Sigmoid colon (tissue), 7 donors: ENCODE data around the gene CCT4. TPM values are rescaled to one million over a fixed set of nuclear protein-coding genes. Genes with fewer than 3 reads are reported as not detected.

Experiments used
- DNase-seq: peaks from one replicate; pipeline ENCODE4 v3.0.0-alpha.2; 2019
- H3K27ac ChIP-seq, 4 donors: fragments of 200-600 bp; sonication (generic); one replicate each; pipeline ENCODE4 v1.5.1; 2016 to 2019; ENCODE audit warnings: mild to moderate bottlenecking in 1 of 4
- H3K27me3 ChIP-seq, 3 donors: fragments of 200-600 bp; sonication (generic); one replicate each; pipeline ENCODE4 v1.5.1; 2019; ENCODE audit warnings: mild to moderate bottlenecking in 1 of 3
- H3K36me3 ChIP-seq, 4 donors: fragments of 200-600 bp; sonication (generic); one replicate each; pipeline ENCODE4 v1.5.1; 2016 to 2019
- H3K4me1 ChIP-seq, 4 donors: fragments of 200-600 bp; sonication (generic); one replicate each; pipeline ENCODE4 v1.5.1; 2017 to 2019
- H3K4me3 ChIP-seq, 4 donors: fragments of 200-600 bp; sonication (generic); one replicate each; pipeline ENCODE4 v1.5.1; 2017 to 2019; ENCODE audit warnings: mild to moderate bottlenecking in 2 of 4, moderate library complexity in 1 of 4
- H3K9me3 ChIP-seq, 4 donors: fragments of 200-600 bp in 3 of 4; sonication (generic) in 3 of 4; one replicate each; pipeline versions ENCODE4 v1.5.1 to v1.6.1; 2013 to 2019
- CTCF ChIP-seq, 4 experiments: fragments of 450-650 bp in 3 of 4; fragments of 200-600 bp in 1 of 4; IDR thresholded peaks; one replicate each; pipeline ENCODE4 v1.5.1; 2016 to 2019; ENCODE audit warnings: antibody characterized with exemption in 4 of 4, mild to moderate bottlenecking in 3 of 4, moderate library complexity in 2 of 4
- EP300 ChIP-seq, 4 donors: sonication (generic); formaldehyde crosslinking; IDR thresholded peaks; one replicate each; pipeline ENCODE4 v1.6.1; 2017; ENCODE audit warnings: antibody characterized with exemption in 4 of 4
- POLR2A ChIP-seq, 2 donors: fragments of 450-650 bp; IDR thresholded peaks; one replicate each; pipeline ENCODE4 v1.6.1; 2016; ENCODE audit warnings: antibody characterized with exemption in 2 of 2, mild to moderate bottlenecking in 2 of 2, moderate library complexity in 2 of 2
- POLR2AphosphoS5 ChIP-seq, 4 donors: sonication (generic); formaldehyde crosslinking; IDR thresholded peaks; one replicate each; pipeline ENCODE4 v1.6.1; 2017; ENCODE audit warnings: antibody characterized with exemption in 4 of 4
- WGBS, 2 donors: extraction: QIAGEN DNeasy Blood & Tissue Kit; methylation state at CpG; one replicate each; pipeline ENCODE4 v1.1.7; 2013; 5-methylcytosine and 5-hydroxymethylcytosine counted together
- intact Hi-C: fragments of 100-400 bp; cut with DNase I; formaldehyde crosslinking; loops from one replicate; pipeline ENCODE4 v1.15.1; 2023
- polyA plus RNA-seq, 3 donors: library from polyadenylated mRNA; stranded (reverse); fragments of 200-250 nt; gene quantifications; one replicate each; pipeline ENCODE4 v1.2.3, GENCODE V29; 2013
- total RNA-seq, 4 donors: library from RNA; depleted of rRNA; stranded (reverse); fragments of >200 nt; gene quantifications; one replicate each; pipeline ENCODE4 v1.1.0, GENCODE V29; 2016
- donor health status: healthy with polysubstance abuse.
- donor health status: Bipolar disorder and iron deficiency.
- donor health status: healthy.

CCT4 gene
- total and polyA plus RNA-seq, 7 donors: 51.3 to 111 (median 94.7) TPM

GRCh38 chr2:61911510-61911909 lies 23.1 kb upstream of the CCT4 start:
- Histone ChIP-seq H3K27ac (no peak overlapping the region), H3K27me3 (no peaks in the 10 kb centered on the region), H3K9me3 (no peaks in the 10 kb centered on the region), H3K36me3 (no peaks in the 10 kb centered on the region), H3K4me1 (peaks cover 0 to 14% (median 7%) of the 10 kb centered on the region in 4 donors), H3K4me3 (no peak overlapping the region)
- intact Hi-C loops: no loop called here
- 89 to 97% methylated on average over 4 of the region's 4 CpGs for whole genome bisulfite sequencing, 2 donors
- no peak for TF ChIP-seq EP300 (IDR thresholded peaks at IDR 0.05)
- no peak for DNase-seq

GRCh38 chr2:61910603-61911002 lies 22.1 kb upstream of the CCT4 start:
- no peaks in the 10 kb centered on the region for H3K27me3 ChIP-seq
- H3K36me3 ChIP-seq: no peaks in the 10 kb centered on the region
- no peak overlapping the region for H3K27ac ChIP-seq
- TF ChIP-seq CTCF (IDR thresholded peaks at IDR 0.05) (no peak), POLR2AphosphoS5 (IDR thresholded peaks at IDR 0.05) (no peak)
- intact Hi-C loops: no loop called here
- H3K4me1 ChIP-seq: peaks cover 0 to 19% (median 13%) of the 10 kb centered on the region in 4 donors
- H3K4me3 ChIP-seq: no peak overlapping the region
- no peaks in the 10 kb centered on the region for H3K9me3 ChIP-seq
- DNase-seq: no peak
- WGBS, 2 donors: 52 to 82% methylated on average over 9 of the region's 9 CpGs

GRCh38 chr2:61909116-61909515 lies 20.7 kb upstream of the CCT4 start:
- Histone ChIP-seq H3K36me3 (no peaks in the 10 kb centered on the region), H3K4me3 (no peak overlapping the region), H3K9me3 (no peaks in the 10 kb centered on the region), H3K27me3 (no peaks in the 10 kb centered on the region), H3K4me1 (peaks cover 0 to 25% (median 15%) of the 10 kb centered on the region in 4 donors), H3K27ac (no peak overlapping the region)
- TF ChIP-seq EP300 (IDR thresholded peaks at IDR 0.05) (no peak), CTCF (IDR thresholded peaks at IDR 0.05) (no peak), POLR2AphosphoS5 (IDR thresholded peaks at IDR 0.05) (no peak), POLR2A (IDR thresholded peaks at IDR 0.05) (no peak)
- intact Hi-C loops: no loop called here
- WGBS, 2 donors: 96 to 97% methylated on average over 8 of the region's 8 CpGs
- no peak for DNase-seq

- 0 to 2% methylated on average over 6 of the region's 6 CpGs for WGBS, 2 donors
- Histone ChIP-seq H3K9me3 (no peaks in the 10 kb centered on the region), H3K27ac (peak overlapping the region; percentile 61 to 81 (median 76)), H3K4me1 (peaks cover 0 to 25% (median 15%) of the 10 kb centered on the region in 4 donors), H3K4me3 (peak overlapping the region; percentile 63 to 84 (median 66)), H3K27me3 (no peaks in the 10 kb centered on the region), H3K36me3 (no peaks in the 10 kb centered on the region)
- intact Hi-C loops: no loop called here
- TF ChIP-seq CTCF (IDR thresholded peaks at IDR 0.05): no peak
- no peak for TF ChIP-seq POLR2AphosphoS5 (IDR thresholded peaks at IDR 0.05)
- TF ChIP-seq POLR2A (IDR thresholded peaks at IDR 0.05): no peak
- TF ChIP-seq EP300 (IDR thresholded peaks at IDR 0.05): no peak
- DNase-seq: no peak
These were observed 17.7 kb upstream of the CCT4 start for GRCh38 chr2:61906186-61906470.

- Histone ChIP-seq H3K27me3 (no peaks in the 10 kb centered on the region), H3K9me3 (no peaks in the 10 kb centered on the region), H3K36me3 (no peaks in the 10 kb centered on the region), H3K4me3 (peak within 1 kb of the TSS; percentile 63 to 84 (median 66)), H3K4me1 (peaks cover 0 to 25% (median 15%) of the 10 kb centered on the region in 4 donors), H3K27ac (peak within 1 kb of the TSS; percentile 61 to 81 (median 76))
- 1% methylated on average over 33 of the region's 33 CpGs for WGBS, 2 donors
- intact Hi-C loops: no loop called here
- peak; percentile 85 for DNase-seq
- TF ChIP-seq CTCF (IDR thresholded peaks at IDR 0.05) (no peak), POLR2A (IDR thresholded peaks at IDR 0.05) (peak; percentile 43 to 49), POLR2AphosphoS5 (IDR thresholded peaks at IDR 0.05) (peak; percentile 52 to 80 (median 76)), EP300 (IDR thresholded peaks at IDR 0.05) (peak in 1 of 4 donors; percentile 8)
These were observed 17.1 kb upstream of the CCT4 start, which contains the start of gene COMMD1 for GRCh38 chr2:61905372-61906185. Gene COMMD1, plus strand, starts transcription at chr2:61905674. Its CDS starts 5 bp downstream, at chr2:61905679.
